ENCODE results near the gene PLCL1. TPM values are rescaled to one million over a fixed set of nuclear protein-coding genes. Genes with fewer than 3 reads are reported as not detected.

PLCL1 gene
- total RNA-seq, 2 donors from 2014 or later = 2.0 to 2.9 TPM

- ATAC-seq = no peak
- intact Hi-C loops (cut with DNase I) = no loop called here
These were observed 90.4 kb downstream of the PLCL1 start for GRCh38 chr2:197894751-197895274.

GRCh38 chr2:197897960-197898678 lies 93.7 kb downstream of the PLCL1 start:
- ATAC-seq (no peak), DNase-seq (no peak)
- Histone ChIP-seq H3K9me3 (no peaks in the 10 kb centered on the region), H3K27me3 (no peaks in the 10 kb centered on the region), H3K4me3 (no peak overlapping the region), H3K36me3 (replicated peaks in 1 of 2; ENCODE audit: insufficient read depth in 1 of 2, low read depth in 2 of 2) (no peaks in the 10 kb centered on the region), H3K27ac (no peak overlapping the region), H3K4me1 (peaks cover 12% of the 10 kb centered on the region)
- TF ChIP-seq POLR2A (IDR thresholded peaks at IDR 0.05) (no peak), CTCF (IDR thresholded peaks at IDR 0.05) (no peak)
- 88 to 89% methylated on average over 4 of the region's 4 CpGs for WGBS, 2 donors
- intact Hi-C loops (cut with DNase I) = no loop called here

More at GRCh38 chr2:197894751-197895274, 90.4 kb downstream of the PLCL1 start:
- Histone ChIP-seq H3K27ac (no peak overlapping the region), H3K4me1 (peaks cover 12% of the 10 kb centered on the region), H3K27me3 (no peaks in the 10 kb centered on the region), H3K4me3 (no peak overlapping the region), H3K9me3 (no peaks in the 10 kb centered on the region), H3K36me3 (replicated peaks in 1 of 2; ENCODE audit: insufficient read depth in 1 of 2, low read depth in 2 of 2) (no peaks in the 10 kb centered on the region)
- TF ChIP-seq CTCF (IDR thresholded peaks at IDR 0.05) (no peak), POLR2A (IDR thresholded peaks at IDR 0.05) (no peak)
- DNase-seq = no peak
- 34 to 44% methylated on average over 2 of the region's 2 CpGs for WGBS, 2 donors

GRCh38 chr2:197904446-197904845 lies 100.1 kb downstream of the PLCL1 start:
- H3K27me3 ChIP-seq = no peaks in the 10 kb centered on the region
- no peak for ATAC-seq
- no peak for TF ChIP-seq CTCF (IDR thresholded peaks at IDR 0.05)
- no peak for TF ChIP-seq POLR2A (IDR thresholded peaks at IDR 0.05)
- no peaks in the 10 kb centered on the region for H3K4me1 ChIP-seq
- no peaks in the 10 kb centered on the region for H3K9me3 ChIP-seq
- intact Hi-C loops (cut with DNase I) = no loop called here
- H3K27ac ChIP-seq = no peak overlapping the region
- DNase-seq = no peak
- H3K4me3 ChIP-seq = no peak overlapping the region
- WGBS, 2 donors = 74 to 85% methylated on average over 2 of the region's 2 CpGs
- no peaks in the 10 kb centered on the region for H3K36me3 ChIP-seq (replicated peaks in 1 of 2; ENCODE audit: insufficient read depth in 1 of 2, low read depth in 2 of 2)

DNA sequence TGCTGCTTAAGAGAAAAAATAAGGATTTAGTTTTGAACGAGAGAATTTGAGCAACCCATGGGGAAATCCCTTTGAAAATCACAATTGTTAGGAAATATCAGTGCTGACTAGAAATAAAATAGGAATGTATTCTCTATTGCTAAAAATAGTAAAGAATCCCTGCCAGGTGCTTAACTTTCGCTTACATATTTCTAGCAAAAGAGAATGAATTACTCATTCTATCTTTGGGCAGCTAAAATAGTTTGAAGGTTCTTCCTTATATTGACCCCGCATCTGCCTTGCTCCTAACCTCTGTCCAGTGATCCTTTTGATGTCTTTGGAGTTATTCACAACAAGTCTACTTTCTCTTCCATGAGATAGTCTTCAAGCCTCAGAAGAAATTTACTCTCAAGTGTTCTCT lies 103.8 kb downstream of the PLCL1 start:
- TF ChIP-seq POLR2A (IDR thresholded peaks at IDR 0.05) = no peak
- no peak for TF ChIP-seq CTCF (IDR thresholded peaks at IDR 0.05)
- H3K27me3 ChIP-seq = no peaks in the 10 kb centered on the region
- H3K4me1 ChIP-seq = no peaks in the 10 kb centered on the region
- ATAC-seq (no peak), DNase-seq (no peak)
- no peak overlapping the region for H3K27ac ChIP-seq
- intact Hi-C loops (cut with DNase I) = no loop called here
- H3K4me3 ChIP-seq = no peak overlapping the region
- no peaks in the 10 kb centered on the region for H3K9me3 ChIP-seq
- WGBS, 2 donors = 89% methylated on average over 3 of the region's 3 CpGs
- no peaks in the 10 kb centered on the region for H3K36me3 ChIP-seq (replicated peaks in 1 of 2; ENCODE audit: insufficient read depth in 1 of 2, low read depth in 2 of 2)
